ENCODE data around the gene APLF. TPM values are rescaled to one million over a fixed set of nuclear protein-coding genes. Genes with fewer than 3 reads are reported as not detected.

APLF gene
- total and polyA plus RNA-seq, 3 experiments from 2014 or later, result 1.9 to 4.0 (median 3.6) TPM

- POLR2A ChIA-PET, result no interaction called here
- Mint-ChIP-seq H3K4me1 (peaks cover 16 to 36% (median 21%) of the 10 kb centered on the region in 3 donors), H3K27me3 (no peaks in the 10 kb centered on the region), H3K27ac (peak overlapping the region in 2 of 8 donors; percentile 11 to 70), H3K4me3 (no peak overlapping the region), H3K36me3 (peaks cover 0 to 2% (median 0%) of the 10 kb centered on the region in 3 donors), H3K9me3 (no peaks in the 10 kb centered on the region)
- DNase-seq, result no peak
- no peaks in the 10 kb centered on the region for H3K4me1 ChIP-seq (ENCODE audit: insufficient read depth, low read length)
- CTCF ChIA-PET, result interaction anchor here (1.9 kb wide), 1 partner anchor 8 kb away, joined by 12 read pairs; no protein-coding TSS in a partner anchor
- no peak overlapping the region for H3K27ac ChIP-seq (ENCODE audit: low read depth, low read length)
- no peaks in the 10 kb centered on the region for H3K36me3 ChIP-seq (ENCODE audit: insufficient read depth, low read length)
- no peak overlapping the region for H3K4me3 ChIP-seq (ENCODE audit: low read length)
- H3K27me3 ChIP-seq (ENCODE audit: insufficient read depth, low read length, poor library complexity, severe bottlenecking), result no peaks in the 10 kb centered on the region
- H3K9me3 ChIP-seq (ENCODE audit: low read length), result no peaks in the 10 kb centered on the region
Observed at GRCh38 chr2:68432696-68433658, 34.4 kb upstream of the APLF start.

GRCh38 chr2:68434981-68435380 lies 32.4 kb upstream of the APLF start:
- Histone ChIP-seq H3K4me1 (ENCODE audit: insufficient read depth, low read length) (no peaks in the 10 kb centered on the region), H3K9me3 (ENCODE audit: low read length) (no peaks in the 10 kb centered on the region), H3K4me3 (ENCODE audit: low read length) (no peak overlapping the region), H3K27ac (ENCODE audit: low read depth, low read length) (no peak overlapping the region), H3K27me3 (ENCODE audit: insufficient read depth, low read length, poor library complexity, severe bottlenecking) (no peaks in the 10 kb centered on the region), H3K36me3 (ENCODE audit: insufficient read depth, low read length) (no peaks in the 10 kb centered on the region)
- ChIA-PET CTCF (no interaction called here), POLR2A (no interaction called here)
- peaks cover 0 to 2% (median 0%) of the 10 kb centered on the region in 3 donors for H3K36me3 Mint-ChIP-seq
- H3K4me1 Mint-ChIP-seq, result peaks cover 17 to 51% (median 36%) of the 10 kb centered on the region in 3 donors
- H3K4me3 Mint-ChIP-seq, result peak overlapping the region in 1 of 7 donors; percentile 52
- peaks cover 0 to 2% of the 10 kb centered on the region in 2 donors for H3K27me3 Mint-ChIP-seq
- no peak for DNase-seq
- H3K9me3 Mint-ChIP-seq, result no peaks in the 10 kb centered on the region
- H3K27ac Mint-ChIP-seq, result peak overlapping the region in 2 of 8 donors; percentile 32 to 44

DNA sequence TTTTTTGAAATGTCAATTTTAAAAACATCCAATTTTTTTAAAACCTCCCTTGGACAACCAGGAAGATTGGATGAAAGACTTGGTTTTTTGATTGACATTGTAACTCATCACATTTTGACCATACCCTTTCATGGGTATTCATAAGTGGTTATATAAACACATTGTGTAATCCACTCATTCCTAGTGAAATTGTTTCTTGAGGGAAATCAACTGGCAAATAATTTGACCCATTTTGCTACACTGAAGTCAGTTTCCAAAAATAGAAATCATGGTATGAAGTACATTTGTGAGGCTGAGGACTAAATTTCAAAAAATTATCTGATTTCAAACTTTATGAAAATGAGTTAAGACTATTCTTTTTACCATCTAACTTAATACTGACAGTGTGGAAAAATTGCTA lies 31.8 kb upstream of the APLF start:
- Mint-ChIP-seq H3K27me3 (peaks cover 0 to 2% of the 10 kb centered on the region in 2 donors), H3K4me1 (peaks cover 24 to 53% (median 42%) of the 10 kb centered on the region in 3 donors), H3K36me3 (peaks cover 0 to 2% (median 0%) of the 10 kb centered on the region in 3 donors), H3K4me3 (no peak overlapping the region), H3K27ac (no peak overlapping the region), H3K9me3 (no peaks in the 10 kb centered on the region)
- DNase-seq, result no peak
- Histone ChIP-seq H3K9me3 (ENCODE audit: low read length) (no peaks in the 10 kb centered on the region), H3K36me3 (ENCODE audit: insufficient read depth, low read length) (no peaks in the 10 kb centered on the region), H3K4me3 (ENCODE audit: low read length) (no peak overlapping the region), H3K4me1 (ENCODE audit: insufficient read depth, low read length) (peaks cover 3% of the 10 kb centered on the region), H3K27me3 (ENCODE audit: insufficient read depth, low read length, poor library complexity, severe bottlenecking) (no peaks in the 10 kb centered on the region), H3K27ac (ENCODE audit: low read depth, low read length) (no peak overlapping the region)
- POLR2A ChIA-PET, result no interaction called here
- CTCF ChIA-PET, result interaction anchor here (1.5 kb wide), 1 partner anchor 13 kb away, joined by 4 read pairs; no protein-coding TSS in a partner anchor

- CTCF ChIA-PET, result interaction anchor here (1.1 to 1.5 kb wide), 2 partner anchors 9 to 12 kb away, joined by 3 to 4 read pairs; no protein-coding TSS in a partner anchor
- H3K36me3 Mint-ChIP-seq, result peaks cover 0 to 2% (median 0%) of the 10 kb centered on the region in 3 donors
- H3K27ac Mint-ChIP-seq, result peak overlapping the region in 4 of 8 donors; percentile 20 to 74 (median 36)
Observed at GRCh38 chr2:68436270-68436669, 31.1 kb upstream of the APLF start.

GRCh38 chr2:68438455-68439303 lies 28.7 kb upstream of the APLF start:
- Mint-ChIP-seq H3K4me1 (peaks cover 30 to 57% (median 47%) of the 10 kb centered on the region in 3 donors), H3K4me3 (no peak overlapping the region), H3K36me3 (no peaks in the 10 kb centered on the region), H3K27ac (peak overlapping the region; percentile 25 to 94 (median 49)), H3K27me3 (peaks cover 0 to 2% of the 10 kb centered on the region in 2 donors), H3K9me3 (no peaks in the 10 kb centered on the region)
- Histone ChIP-seq H3K4me3 (ENCODE audit: low read length) (no peak overlapping the region), H3K9me3 (ENCODE audit: low read length) (no peaks in the 10 kb centered on the region), H3K36me3 (ENCODE audit: insufficient read depth, low read length) (no peaks in the 10 kb centered on the region), H3K27ac (ENCODE audit: low read depth, low read length) (no peak overlapping the region), H3K4me1 (ENCODE audit: insufficient read depth, low read length) (peaks cover 13% of the 10 kb centered on the region), H3K27me3 (ENCODE audit: insufficient read depth, low read length, poor library complexity, severe bottlenecking) (no peaks in the 10 kb centered on the region)
- no peak for DNase-seq
- CTCF ChIA-PET, result interaction anchor here (1.0 to 4.5 kb wide), 6 partner anchors 11 to 155 kb away, joined by 5 to 37 read pairs (median 14); partner anchors contain the start of gene PLEK
- POLR2A ChIA-PET, result interaction anchor here (0.6 kb wide), 1 partner anchor 73 kb away, joined by 3 read pairs; the partner anchor contains the start of gene PLEK

More at GRCh38 chr2:68436270-68436669, 31.1 kb upstream of the APLF start:
- Mint-ChIP-seq H3K27me3 (peaks cover 0 to 2% of the 10 kb centered on the region in 2 donors), H3K4me1 (peaks cover 30 to 60% (median 49%) of the 10 kb centered on the region in 3 donors), H3K9me3 (no peaks in the 10 kb centered on the region), H3K4me3 (no peak overlapping the region)
- Histone ChIP-seq H3K27me3 (ENCODE audit: insufficient read depth, low read length, poor library complexity, severe bottlenecking) (no peaks in the 10 kb centered on the region), H3K27ac (ENCODE audit: low read depth, low read length) (no peak overlapping the region), H3K4me3 (ENCODE audit: low read length) (no peak overlapping the region), H3K9me3 (ENCODE audit: low read length) (no peaks in the 10 kb centered on the region), H3K4me1 (ENCODE audit: insufficient read depth, low read length) (peaks cover 9% of the 10 kb centered on the region), H3K36me3 (ENCODE audit: insufficient read depth, low read length) (no peaks in the 10 kb centered on the region)
- DNase-seq, result no peak
- POLR2A ChIA-PET, result interaction anchor here (0.7 kb wide), 1 partner anchor 54 kb away, joined by 3 read pairs; no protein-coding TSS in a partner anchor

DNA sequence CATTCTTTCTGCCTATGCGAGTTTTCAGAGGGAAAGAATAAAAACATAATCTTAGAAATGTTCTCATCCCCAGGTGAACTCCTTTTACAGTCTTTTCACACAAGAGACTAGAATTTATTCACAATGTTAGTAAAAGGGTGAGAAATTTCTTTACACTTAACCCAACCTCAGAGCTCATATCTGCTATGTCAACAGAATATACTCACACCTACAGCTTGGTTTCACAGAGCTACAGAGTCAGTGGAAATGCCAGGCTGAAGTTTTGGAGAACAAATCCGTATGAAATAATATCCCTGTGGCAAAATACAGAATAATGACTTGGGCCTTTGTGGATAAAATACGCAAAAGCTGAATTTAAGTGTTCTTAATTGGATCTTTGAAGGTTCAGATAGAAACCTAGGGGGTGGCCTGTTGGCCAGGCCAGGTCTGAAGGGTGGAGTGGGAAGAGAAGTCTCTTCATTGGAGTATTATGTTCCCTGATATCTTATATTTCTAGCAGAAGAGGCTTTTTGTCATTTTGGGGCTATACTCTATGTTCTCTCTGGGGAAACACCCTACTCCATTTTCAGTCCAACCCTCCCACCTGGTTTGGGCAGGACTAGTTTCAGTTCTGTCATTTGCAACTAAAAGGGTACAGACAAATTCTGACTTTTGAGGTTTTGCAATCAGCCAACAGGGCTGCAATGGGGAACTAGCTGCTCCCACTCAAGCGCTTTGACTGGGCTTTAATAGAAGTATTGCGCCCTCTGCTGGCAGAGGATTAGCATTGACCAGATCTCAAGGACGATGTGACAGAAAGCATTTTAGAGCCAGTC lies 26.0 kb upstream of the APLF start:
- Histone ChIP-seq H3K4me3 (ENCODE audit: low read length) (no peak overlapping the region), H3K27ac (ENCODE audit: low read depth, low read length) (peak overlapping the region; percentile 41), H3K36me3 (ENCODE audit: insufficient read depth, low read length) (no peaks in the 10 kb centered on the region), H3K4me1 (ENCODE audit: insufficient read depth, low read length) (peaks cover 13% of the 10 kb centered on the region), H3K9me3 (ENCODE audit: low read length) (no peaks in the 10 kb centered on the region), H3K27me3 (ENCODE audit: insufficient read depth, low read length, poor library complexity, severe bottlenecking) (no peaks in the 10 kb centered on the region)
- Mint-ChIP-seq H3K4me1 (peaks cover 27 to 39% (median 36%) of the 10 kb centered on the region in 3 donors), H3K4me3 (peak overlapping the region; percentile 5 to 82 (median 75)), H3K27ac (peak overlapping the region; percentile 90 to 99 (median 97)), H3K9me3 (no peaks in the 10 kb centered on the region), H3K36me3 (no peaks in the 10 kb centered on the region), H3K27me3 (peaks cover 0 to 2% of the 10 kb centered on the region in 2 donors)
- ChIA-PET POLR2A (interaction anchor here (0.6 to 1.6 kb wide), 5 partner anchors 14 to 271 kb away, joined by 4 to 8 read pairs (median 5); no protein-coding TSS in a partner anchor), CTCF (interaction anchor here (0.8 to 4.5 kb wide), 37 partner anchors 10 to 319 kb away, joined by 3 to 37 read pairs (median 5); partner anchors contain the start of genes CNRIP1, PLEK and PNO1)
- DNase-seq, result peak; percentile 71 to 90 (median 81)

GRCh38 chr2:68441994-68442322 lies 25.4 kb upstream of the APLF start:
- Histone ChIP-seq H3K4me1 (ENCODE audit: insufficient read depth, low read length) (peaks cover 13% of the 10 kb centered on the region), H3K36me3 (ENCODE audit: insufficient read depth, low read length) (no peaks in the 10 kb centered on the region), H3K4me3 (ENCODE audit: low read length) (no peak overlapping the region), H3K27ac (ENCODE audit: low read depth, low read length) (no peak overlapping the region), H3K9me3 (ENCODE audit: low read length) (no peaks in the 10 kb centered on the region), H3K27me3 (ENCODE audit: insufficient read depth, low read length, poor library complexity, severe bottlenecking) (no peaks in the 10 kb centered on the region)
- POLR2A ChIA-PET, result interaction anchor here (1.5 to 1.6 kb wide), 2 partner anchors 30 to 76 kb away, joined by 4 to 6 read pairs; no protein-coding TSS in a partner anchor
- no peak for DNase-seq
- Mint-ChIP-seq H3K36me3 (no peaks in the 10 kb centered on the region), H3K27ac (peak overlapping the region in 2 of 8 donors; percentile 93 to 97), H3K9me3 (peaks cover 0 to 2% (median 0%) of the 10 kb centered on the region in 5 donors), H3K4me3 (no peak overlapping the region), H3K4me1 (peaks cover 27 to 36% (median 35%) of the 10 kb centered on the region in 3 donors), H3K27me3 (peaks cover 0 to 2% of the 10 kb centered on the region in 2 donors)
- CTCF ChIA-PET, result interaction anchor here (0.8 to 4.5 kb wide), 30 partner anchors 10 to 320 kb away, joined by 3 to 37 read pairs (median 6); partner anchors contain the start of genes CNRIP1, PLEK and PNO1

Data from CD8-positive, alpha-beta memory T cell (primary cell).